ENCODE data around the gene EFCAB8. TPM values are rescaled to one million over a fixed set of nuclear protein-coding genes. Genes with fewer than 3 reads are reported as not detected.

Gene EFCAB8
- total RNA-seq, 1 experiment from 2014 or later: 1.8 TPM

GRCh38 chr20:32991383-32991782, 132.7 kb downstream of the EFCAB8 start:
- Mint-ChIP-seq H3K4me3 (ENCODE audit: unreplicated experiment) (no peak overlapping the region), H3K9me3 (ENCODE audit: unreplicated experiment) (peaks cover 15% of the 10 kb centered on the region), H3K27ac (ENCODE audit: unreplicated experiment) (no peak overlapping the region), H3K4me1 (ENCODE audit: low read depth, unreplicated experiment) (no peaks in the 10 kb centered on the region), H3K27me3 (ENCODE audit: insufficient read depth, unreplicated experiment) (peaks cover 6% of the 10 kb centered on the region), H3K36me3 (ENCODE audit: insufficient read depth, unreplicated experiment) (no peaks in the 10 kb centered on the region)
- POLR2A ChIA-PET: no interaction called here
- CTCF ChIA-PET: no interaction called here
- Histone ChIP-seq H3K27me3 (replicated peaks; ENCODE audit: control insufficient read depth, insufficient read depth, low read length) (no peaks in the 10 kb centered on the region), H3K9me3 (peaks cover 7% of the 10 kb centered on the region), H3K4me1 (no peaks in the 10 kb centered on the region), H3K4me3 (ENCODE audit: low read depth, low read length) (no peak overlapping the region), H3K36me3 (ENCODE audit: control insufficient read depth, insufficient read depth, low read length) (no peaks in the 10 kb centered on the region)
- BruUV-seq (replicated peaks): no TSS peak
- DNase-seq: no peak
- intact Hi-C loops (cut with micrococcal nuclease; ENCODE audit: unreplicated experiment): no loop called here
- TF ChIP-seq CTCF (IDR thresholded peaks at IDR 0.05; ENCODE audit: insufficient read depth in 1 of 2, low read depth in 1 of 2, low read length in 1 of 2, severe bottlenecking in 1 of 2, unreplicated experiment in 1 of 2): no peak

- no peak for DNase-seq
- Mint-ChIP-seq H3K9me3 (ENCODE audit: unreplicated experiment) (peaks cover 15% of the 10 kb centered on the region), H3K27ac (ENCODE audit: unreplicated experiment) (no peak overlapping the region), H3K4me3 (ENCODE audit: unreplicated experiment) (no peak overlapping the region), H3K27me3 (ENCODE audit: insufficient read depth, unreplicated experiment) (peaks cover 9% of the 10 kb centered on the region), H3K4me1 (ENCODE audit: low read depth, unreplicated experiment) (no peaks in the 10 kb centered on the region), H3K36me3 (ENCODE audit: insufficient read depth, unreplicated experiment) (no peaks in the 10 kb centered on the region)
- peaks cover 7% of the 10 kb centered on the region for H3K9me3 ChIP-seq
- CTCF ChIA-PET: no interaction called here
- H3K27me3 ChIP-seq (replicated peaks; ENCODE audit: control insufficient read depth, insufficient read depth, low read length): no peaks in the 10 kb centered on the region
- H3K4me1 ChIP-seq: no peaks in the 10 kb centered on the region
- no TSS peak for BruUV-seq (replicated peaks)
- intact Hi-C loops (cut with micrococcal nuclease; ENCODE audit: unreplicated experiment): no loop called here
- POLR2A ChIA-PET: no interaction called here
- no peak for TF ChIP-seq CTCF (IDR thresholded peaks at IDR 0.05; ENCODE audit: insufficient read depth in 1 of 2, low read depth in 1 of 2, low read length in 1 of 2, severe bottlenecking in 1 of 2, unreplicated experiment in 1 of 2)
- H3K36me3 ChIP-seq (ENCODE audit: control insufficient read depth, insufficient read depth, low read length): no peaks in the 10 kb centered on the region
- no peak overlapping the region for H3K4me3 ChIP-seq (ENCODE audit: low read depth, low read length)
Observed at GRCh38 chr20:32991792-32992641, 133.3 kb downstream of the EFCAB8 start.

GRCh38 chr20:32993496-32994050, 134.8 kb downstream of the EFCAB8 start:
- TF ChIP-seq CTCF (IDR thresholded peaks at IDR 0.05; ENCODE audit: insufficient read depth in 1 of 2, low read depth in 1 of 2, low read length in 1 of 2, severe bottlenecking in 1 of 2, unreplicated experiment in 1 of 2): no peak
- BruUV-seq (replicated peaks): no TSS peak
- Histone ChIP-seq H3K4me1 (no peaks in the 10 kb centered on the region), H3K4me3 (ENCODE audit: low read depth, low read length) (no peak overlapping the region), H3K27me3 (replicated peaks; ENCODE audit: control insufficient read depth, insufficient read depth, low read length) (no peaks in the 10 kb centered on the region), H3K36me3 (ENCODE audit: control insufficient read depth, insufficient read depth, low read length) (no peaks in the 10 kb centered on the region), H3K9me3 (peaks cover 7% of the 10 kb centered on the region)
- ChIA-PET POLR2A (no interaction called here), CTCF (interaction anchor here (0.6 to 1.4 kb wide), 2 partner anchors 89 to 102 kb away, joined by 3 to 4 read pairs; no protein-coding TSS in a partner anchor)
- Mint-ChIP-seq H3K27ac (ENCODE audit: unreplicated experiment) (no peak overlapping the region), H3K4me1 (ENCODE audit: low read depth, unreplicated experiment) (no peaks in the 10 kb centered on the region), H3K36me3 (ENCODE audit: insufficient read depth, unreplicated experiment) (no peaks in the 10 kb centered on the region), H3K27me3 (ENCODE audit: insufficient read depth, unreplicated experiment) (peaks cover 9% of the 10 kb centered on the region), H3K9me3 (ENCODE audit: unreplicated experiment) (peaks cover 15% of the 10 kb centered on the region), H3K4me3 (ENCODE audit: unreplicated experiment) (no peak overlapping the region)
- intact Hi-C loops (cut with micrococcal nuclease; ENCODE audit: unreplicated experiment): no loop called here
- no peak for DNase-seq

Measured in Caco-2 (cell line).